ENCODE results near the gene DNMBP.

DNA sequence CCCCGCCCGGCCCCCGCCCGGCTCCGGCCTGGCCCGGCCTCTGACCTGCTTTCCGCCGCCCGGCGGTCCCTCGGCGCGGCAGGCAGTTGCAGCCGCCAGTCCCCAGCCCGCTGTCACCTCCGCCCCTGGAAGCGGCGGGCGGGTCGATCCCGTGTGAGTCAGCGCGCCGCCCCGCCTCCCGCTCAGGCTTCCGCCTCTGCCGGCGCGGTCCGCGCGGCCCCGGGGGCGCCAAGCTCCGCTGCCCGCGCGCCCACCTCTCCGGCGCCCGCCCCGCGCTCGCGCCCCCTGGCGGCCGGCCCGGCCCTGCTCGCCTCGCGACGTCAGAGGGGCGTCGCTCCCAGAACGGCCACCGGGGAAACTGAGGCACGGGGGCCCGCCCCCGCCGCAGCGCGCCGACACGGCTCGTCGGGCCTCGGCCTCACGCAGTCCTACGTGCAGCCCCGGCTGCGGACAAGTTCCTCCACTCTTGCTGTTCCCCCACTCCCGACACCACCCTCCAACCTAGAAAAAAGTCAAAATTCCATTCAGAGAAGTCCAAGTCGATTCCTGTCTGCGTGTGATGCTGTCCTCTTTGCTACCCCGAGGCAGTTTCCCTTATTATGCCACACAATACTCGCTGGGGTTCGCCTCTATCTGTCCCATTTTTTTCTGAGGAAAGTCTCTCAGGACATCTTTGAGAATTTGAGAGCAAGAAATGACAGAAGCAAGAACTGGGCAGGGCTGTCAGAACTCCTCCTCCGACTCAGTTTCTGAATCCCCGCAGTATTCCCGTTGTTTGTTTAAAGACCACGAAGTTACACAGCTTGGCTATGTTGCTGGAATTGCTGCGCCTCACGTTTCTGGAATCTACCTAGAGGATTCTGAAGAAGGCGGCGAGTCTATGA is at the start of gene DNMBP:
- TF ChIP-seq, protein P1, sequence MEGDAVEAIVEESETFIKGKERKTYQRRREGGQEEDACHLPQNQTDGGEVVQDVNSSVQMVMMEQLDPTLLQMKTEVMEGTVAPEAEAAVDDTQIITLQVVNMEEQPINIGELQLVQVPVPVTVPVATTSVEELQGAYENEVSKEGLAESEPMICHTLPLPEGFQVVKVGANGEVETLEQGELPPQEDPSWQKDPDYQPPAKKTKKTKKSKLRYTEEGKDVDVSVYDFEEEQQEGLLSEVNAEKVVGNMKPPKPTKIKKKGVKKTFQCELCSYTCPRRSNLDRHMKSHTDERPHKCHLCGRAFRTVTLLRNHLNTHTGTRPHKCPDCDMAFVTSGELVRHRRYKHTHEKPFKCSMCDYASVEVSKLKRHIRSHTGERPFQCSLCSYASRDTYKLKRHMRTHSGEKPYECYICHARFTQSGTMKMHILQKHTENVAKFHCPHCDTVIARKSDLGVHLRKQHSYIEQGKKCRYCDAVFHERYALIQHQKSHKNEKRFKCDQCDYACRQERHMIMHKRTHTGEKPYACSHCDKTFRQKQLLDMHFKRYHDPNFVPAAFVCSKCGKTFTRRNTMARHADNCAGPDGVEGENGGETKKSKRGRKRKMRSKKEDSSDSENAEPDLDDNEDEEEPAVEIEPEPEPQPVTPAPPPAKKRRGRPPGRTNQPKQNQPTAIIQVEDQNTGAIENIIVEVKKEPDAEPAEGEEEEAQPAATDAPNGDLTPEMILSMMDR (IDR thresholded peaks at IDR 0.05), result peak; percentile 64
- no peak for TF ChIP-seq SMAD3 (CRISPR knock-in tag; IDR thresholded peaks at IDR 0.05; ENCODE audit: borderline replicate concordance)
- no peak for TF ChIP-seq RELA (CRISPR knock-in tag; IDR thresholded peaks at IDR 0.05; ENCODE audit: borderline replicate concordance)
- no peak for TF ChIP-seq ZNF416 (CRISPR knock-in tag; IDR thresholded peaks at IDR 0.05)
- no peak for TF ChIP-seq ETV6 (CRISPR knock-in tag; IDR thresholded peaks at IDR 0.05)
- TF ChIP-seq, protein P2, sequence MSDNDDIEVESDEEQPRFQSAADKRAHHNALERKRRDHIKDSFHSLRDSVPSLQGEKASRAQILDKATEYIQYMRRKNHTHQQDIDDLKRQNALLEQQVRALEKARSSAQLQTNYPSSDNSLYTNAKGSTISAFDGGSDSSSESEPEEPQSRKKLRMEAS (CRISPR knock-in tag; IDR thresholded peaks at IDR 0.05), result no peak
- peak; percentile 87 for TF ChIP-seq CBFB (CRISPR knock-in tag; IDR thresholded peaks at IDR 0.05; ENCODE audit: low read depth)
